ENCODE data around the gene HAO1. TPM values are rescaled to one million over a fixed set of nuclear protein-coding genes. Genes with fewer than 3 reads are reported as not detected.
A peak's percentile ranks its signal among the peaks of the same experiment; 100 is the strongest.

Gene HAO1
- total and polyA plus RNA-seq, 4 donors, result not detected

GRCh38 chr20:7950387-7950786 is 10.1 kb upstream of the HAO1 start:
- Histone ChIP-seq H3K36me3 (ENCODE audit: control insufficient read depth in 4 of 4, insufficient read depth in 4 of 4, low read length in 4 of 4) (no peaks in the 10 kb centered on the region), H3K4me3 (no peak overlapping the region), H3K9me3 (ENCODE audit: control insufficient read depth in 4 of 4, insufficient read depth in 3 of 4, low read length in 3 of 4) (peaks cover 0 to 9% (median 0%) of the 10 kb centered on the region in 4 donors), H3K27ac (ENCODE audit: low read depth in 1 of 2, low read length in 1 of 2) (no peak overlapping the region), H3K4me1 (ENCODE audit: control insufficient read depth in 5 of 5, insufficient read depth in 5 of 5, low read length in 5 of 5) (no peaks in the 10 kb centered on the region), H3K9ac (ENCODE audit: insufficient read depth in 1 of 2, low read length in 2 of 2) (no peak overlapping the region), H3K27me3 (ENCODE audit: control insufficient read depth in 3 of 3, insufficient read depth in 3 of 3, low read length in 2 of 3) (no peaks in the 10 kb centered on the region)
- ATAC-seq (ENCODE audit: insufficient read depth, low FRiP score) (no peak), DNase-seq (no peak)
- no peak for TF ChIP-seq CTCF (IDR thresholded peaks at IDR 0.05; ENCODE audit: control extremely low read depth, extremely low read depth)
- 73 to 83% methylated on average over 1 of the region's 1 CpG for WGBS, 2 donors

GRCh38 chr20:7943891-7944290 is 3.6 kb upstream of the HAO1 start:
- H3K4me1 ChIP-seq (ENCODE audit: control insufficient read depth in 5 of 5, insufficient read depth in 5 of 5, low read length in 5 of 5), result no peaks in the 10 kb centered on the region
- no peak for DNase-seq
- no peaks in the 10 kb centered on the region for H3K36me3 ChIP-seq (ENCODE audit: control insufficient read depth in 4 of 4, insufficient read depth in 4 of 4, low read length in 4 of 4)
- no peaks in the 10 kb centered on the region for H3K27me3 ChIP-seq (ENCODE audit: control insufficient read depth in 3 of 3, insufficient read depth in 3 of 3, low read length in 2 of 3)
- H3K4me3 ChIP-seq, result no peak overlapping the region
- no peak for TF ChIP-seq CTCF (IDR thresholded peaks at IDR 0.05; ENCODE audit: control extremely low read depth, extremely low read depth)
- H3K27ac ChIP-seq (ENCODE audit: low read depth in 1 of 2, low read length in 1 of 2), result no peak overlapping the region
- WGBS, 2 donors, result 32 to 40% methylated on average over 2 of the region's 2 CpGs
- no peak overlapping the region for H3K9ac ChIP-seq (ENCODE audit: insufficient read depth in 1 of 2, low read length in 2 of 2)
- peaks cover 0 to 8% (median 0%) of the 10 kb centered on the region in 4 donors for H3K9me3 ChIP-seq (ENCODE audit: control insufficient read depth in 4 of 4, insufficient read depth in 3 of 4, low read length in 3 of 4)
- ATAC-seq (ENCODE audit: insufficient read depth, low FRiP score), result no peak

- Histone ChIP-seq H3K9ac (ENCODE audit: insufficient read depth in 1 of 2, low read length in 2 of 2) (no peak overlapping the region), H3K27me3 (ENCODE audit: control insufficient read depth in 3 of 3, insufficient read depth in 3 of 3, low read length in 2 of 3) (no peaks in the 10 kb centered on the region), H3K4me1 (ENCODE audit: control insufficient read depth in 5 of 5, insufficient read depth in 5 of 5, low read length in 5 of 5) (peaks cover 0 to 9% (median 0%) of the 10 kb centered on the region in 5 donors), H3K27ac (ENCODE audit: low read depth in 1 of 2, low read length in 1 of 2) (no peak overlapping the region), H3K36me3 (ENCODE audit: control insufficient read depth in 4 of 4, insufficient read depth in 4 of 4, low read length in 4 of 4) (no peaks in the 10 kb centered on the region), H3K4me3 (no peak overlapping the region), H3K9me3 (ENCODE audit: control insufficient read depth in 4 of 4, insufficient read depth in 3 of 4, low read length in 3 of 4) (no peaks in the 10 kb centered on the region)
- 54 to 65% methylated on average over 4 of the region's 4 CpGs for WGBS, 2 donors
- DNase-seq, result peak in 1 of 3 donors; percentile 7
- ATAC-seq (ENCODE audit: insufficient read depth, low FRiP score), result no peak
- TF ChIP-seq CTCF (IDR thresholded peaks at IDR 0.05; ENCODE audit: control extremely low read depth, extremely low read depth), result no peak
Observed at GRCh38 chr20:7939663-7940062, 595 bp downstream of the HAO1 start.

GRCh38 chr20:7938058-7938457 is 2.2 kb downstream of the HAO1 start:
- 91 to 94% methylated on average over 2 of the region's 2 CpGs for WGBS, 2 donors
- no peak for ATAC-seq (ENCODE audit: insufficient read depth, low FRiP score)
- peaks cover 0 to 9% (median 0%) of the 10 kb centered on the region in 5 donors for H3K4me1 ChIP-seq (ENCODE audit: control insufficient read depth in 5 of 5, insufficient read depth in 5 of 5, low read length in 5 of 5)
- H3K9ac ChIP-seq (ENCODE audit: insufficient read depth in 1 of 2, low read length in 2 of 2), result no peak overlapping the region
- TF ChIP-seq CTCF (IDR thresholded peaks at IDR 0.05; ENCODE audit: control extremely low read depth, extremely low read depth), result no peak
- no peaks in the 10 kb centered on the region for H3K9me3 ChIP-seq (ENCODE audit: control insufficient read depth in 4 of 4, insufficient read depth in 3 of 4, low read length in 3 of 4)
- no peak overlapping the region for H3K27ac ChIP-seq (ENCODE audit: low read depth in 1 of 2, low read length in 1 of 2)
- no peaks in the 10 kb centered on the region for H3K36me3 ChIP-seq (ENCODE audit: control insufficient read depth in 4 of 4, insufficient read depth in 4 of 4, low read length in 4 of 4)
- H3K27me3 ChIP-seq (ENCODE audit: control insufficient read depth in 3 of 3, insufficient read depth in 3 of 3, low read length in 2 of 3), result no peaks in the 10 kb centered on the region
- DNase-seq, result no peak
- H3K4me3 ChIP-seq, result no peak overlapping the region
